Measurements from ENCODE around the gene MPHOSPH6. TPM values are rescaled to one million over a fixed set of nuclear protein-coding genes. Genes with fewer than 3 reads are reported as not detected.
"Not testable (repeated sequence)": the region's sequence is repeated elsewhere in the genome, so short reads cannot be mapped to it uniquely, and the experiment has no call there.

The MPHOSPH6 gene
- total RNA-seq, 2 donors from 2014 or later, result 8.5 to 9.4 TPM

DNA sequence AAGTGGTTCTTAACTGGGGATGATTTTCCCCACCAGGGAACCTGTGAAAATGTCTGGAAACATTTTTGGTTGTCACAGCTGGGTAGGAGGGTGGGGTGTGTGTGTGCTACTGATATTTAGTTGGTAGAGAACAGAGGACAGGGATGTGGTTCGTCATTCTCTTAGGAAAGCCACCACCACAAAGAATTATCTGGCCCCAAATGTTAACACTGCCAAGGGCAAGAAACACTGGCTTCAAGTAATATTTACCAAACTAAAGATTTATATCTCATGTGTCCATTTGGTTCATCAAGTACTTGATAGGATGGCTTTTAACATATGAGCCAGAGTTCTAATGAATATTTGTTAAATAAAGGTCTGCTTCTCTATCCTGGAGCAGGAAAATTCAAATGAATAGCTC, 19.5 kb downstream of the MPHOSPH6 start:
- H3K4me3 ChIP-seq, result no peak overlapping the region
- peaks cover 16% of the 10 kb centered on the region for H3K36me3 ChIP-seq
- H3K9me3 ChIP-seq, result no peaks in the 10 kb centered on the region
- no peak for DNase-seq (ENCODE audit: low spot score)
- no peaks in the 10 kb centered on the region for H3K27me3 ChIP-seq
- no peaks in the 10 kb centered on the region for H3K4me1 ChIP-seq
- TF ChIP-seq, protein P1, sequence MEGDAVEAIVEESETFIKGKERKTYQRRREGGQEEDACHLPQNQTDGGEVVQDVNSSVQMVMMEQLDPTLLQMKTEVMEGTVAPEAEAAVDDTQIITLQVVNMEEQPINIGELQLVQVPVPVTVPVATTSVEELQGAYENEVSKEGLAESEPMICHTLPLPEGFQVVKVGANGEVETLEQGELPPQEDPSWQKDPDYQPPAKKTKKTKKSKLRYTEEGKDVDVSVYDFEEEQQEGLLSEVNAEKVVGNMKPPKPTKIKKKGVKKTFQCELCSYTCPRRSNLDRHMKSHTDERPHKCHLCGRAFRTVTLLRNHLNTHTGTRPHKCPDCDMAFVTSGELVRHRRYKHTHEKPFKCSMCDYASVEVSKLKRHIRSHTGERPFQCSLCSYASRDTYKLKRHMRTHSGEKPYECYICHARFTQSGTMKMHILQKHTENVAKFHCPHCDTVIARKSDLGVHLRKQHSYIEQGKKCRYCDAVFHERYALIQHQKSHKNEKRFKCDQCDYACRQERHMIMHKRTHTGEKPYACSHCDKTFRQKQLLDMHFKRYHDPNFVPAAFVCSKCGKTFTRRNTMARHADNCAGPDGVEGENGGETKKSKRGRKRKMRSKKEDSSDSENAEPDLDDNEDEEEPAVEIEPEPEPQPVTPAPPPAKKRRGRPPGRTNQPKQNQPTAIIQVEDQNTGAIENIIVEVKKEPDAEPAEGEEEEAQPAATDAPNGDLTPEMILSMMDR (IDR thresholded peaks at IDR 0.05), result no peak
- H3K27ac ChIP-seq, result no peak overlapping the region

DNA sequence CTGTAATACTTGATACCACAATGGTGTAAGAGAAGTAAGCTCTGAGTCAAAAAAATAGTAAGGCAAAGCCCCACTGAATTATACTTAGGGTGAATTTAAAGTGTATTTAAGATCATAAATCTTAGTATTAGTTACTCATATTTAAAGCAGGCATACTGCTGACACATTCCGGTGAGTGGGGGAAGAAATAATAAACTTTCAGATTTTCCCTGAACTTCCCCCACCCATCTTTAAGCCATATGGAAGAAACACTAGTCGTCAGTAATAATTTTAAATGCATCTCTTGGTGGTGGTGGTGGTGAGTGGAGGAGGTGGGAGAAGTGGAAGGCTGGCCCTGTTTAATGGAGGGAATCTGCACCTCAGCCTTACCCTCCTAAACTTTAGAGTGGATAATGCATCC, 20.5 kb downstream of the MPHOSPH6 start:
- H3K27me3 ChIP-seq, result no peaks in the 10 kb centered on the region
- H3K27ac ChIP-seq, result no peak overlapping the region
- TF ChIP-seq, protein P1 (IDR thresholded peaks at IDR 0.05), result no peak
- DNase-seq (ENCODE audit: low spot score), result no peak
- H3K9me3 ChIP-seq, result no peaks in the 10 kb centered on the region
- no peaks in the 10 kb centered on the region for H3K4me1 ChIP-seq
- no peak overlapping the region for H3K4me3 ChIP-seq
- H3K36me3 ChIP-seq, result peaks cover 16% of the 10 kb centered on the region

DNA sequence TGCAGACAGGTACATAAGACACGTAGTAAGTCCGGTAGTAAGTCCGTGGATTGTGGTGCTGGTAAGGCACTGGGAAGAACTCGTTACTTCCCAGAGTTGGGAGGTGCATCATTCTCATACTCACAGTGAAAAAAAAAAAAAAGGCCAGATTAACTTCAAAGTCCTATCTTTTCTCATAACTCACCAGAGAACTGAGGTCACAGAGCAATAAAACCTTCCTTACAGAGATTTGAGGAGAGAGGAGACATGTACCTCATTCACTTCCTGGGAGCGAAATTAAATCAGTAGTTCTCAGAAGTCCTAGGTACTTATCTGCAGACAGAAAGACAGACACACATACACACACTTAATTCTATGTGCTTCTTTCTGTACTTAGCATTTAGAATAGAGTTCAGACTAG, 22.5 kb downstream of the MPHOSPH6 start:
- H3K4me1 ChIP-seq, result no peaks in the 10 kb centered on the region
- no peak overlapping the region for H3K27ac ChIP-seq
- no peaks in the 10 kb centered on the region for H3K27me3 ChIP-seq
- DNase-seq (ENCODE audit: low spot score), result no peak
- H3K36me3 ChIP-seq, result peaks cover 16% of the 10 kb centered on the region
- no peaks in the 10 kb centered on the region for H3K9me3 ChIP-seq
- TF ChIP-seq, protein P1 (IDR thresholded peaks at IDR 0.05), result no peak
- H3K4me3 ChIP-seq, result no peak overlapping the region

DNA sequence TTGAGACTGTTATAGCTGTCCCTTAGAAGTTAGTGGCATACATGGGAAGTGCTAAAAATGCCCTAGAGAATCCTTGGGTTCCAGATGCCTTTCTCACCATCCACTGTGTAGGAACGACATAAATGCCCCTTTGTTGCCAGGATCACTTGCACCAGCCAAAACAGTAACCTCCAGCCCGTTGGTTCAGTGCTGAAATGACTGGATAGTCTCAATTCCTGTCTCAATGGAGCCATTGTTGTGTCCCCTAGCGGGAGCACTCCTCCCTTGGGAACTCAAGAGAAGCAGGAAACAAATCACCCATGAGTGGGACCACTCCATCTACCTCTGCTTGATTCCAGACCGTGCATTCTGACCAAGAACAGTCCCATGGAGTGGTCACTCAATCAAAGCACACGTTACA, 23.1 kb downstream of the MPHOSPH6 start:
- H3K4me1 ChIP-seq, result no peaks in the 10 kb centered on the region
- no peak overlapping the region for H3K4me3 ChIP-seq
- H3K27ac ChIP-seq, result no peak overlapping the region
- H3K9me3 ChIP-seq, result no peaks in the 10 kb centered on the region
- TF ChIP-seq, protein P1 (IDR thresholded peaks at IDR 0.05), result no peak
- H3K36me3 ChIP-seq, result peaks cover 16% of the 10 kb centered on the region
- DNase-seq (ENCODE audit: low spot score), result no peak
- no peaks in the 10 kb centered on the region for H3K27me3 ChIP-seq

DNA sequence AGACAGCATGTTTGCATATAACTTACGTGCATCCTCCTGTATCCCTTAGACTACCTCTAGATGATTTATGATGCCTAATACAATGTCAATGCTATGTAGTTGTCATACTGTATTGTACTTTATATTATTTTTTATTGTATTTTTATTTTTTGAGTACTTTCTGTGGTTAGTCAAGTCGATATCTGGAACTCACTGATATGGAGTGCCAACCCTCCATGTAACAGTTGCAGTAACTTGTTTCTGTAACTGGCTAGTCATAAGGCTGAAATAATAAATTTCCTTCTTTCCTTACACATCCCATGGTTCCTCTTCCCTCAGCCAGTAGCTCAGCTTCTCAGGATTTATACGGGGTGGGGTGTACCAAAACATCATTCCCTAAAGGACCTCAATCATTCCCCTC, 23.5 kb downstream of the MPHOSPH6 start:
- TF ChIP-seq, protein P1 (IDR thresholded peaks at IDR 0.05), result no peak
- DNase-seq (ENCODE audit: low spot score), result no peak
- peaks cover 16% of the 10 kb centered on the region for H3K36me3 ChIP-seq
- H3K4me3 ChIP-seq, result no peak overlapping the region
- H3K27ac ChIP-seq, result no peak overlapping the region
- no peaks in the 10 kb centered on the region for H3K9me3 ChIP-seq
- no peaks in the 10 kb centered on the region for H3K27me3 ChIP-seq
- no peaks in the 10 kb centered on the region for H3K4me1 ChIP-seq

DNA sequence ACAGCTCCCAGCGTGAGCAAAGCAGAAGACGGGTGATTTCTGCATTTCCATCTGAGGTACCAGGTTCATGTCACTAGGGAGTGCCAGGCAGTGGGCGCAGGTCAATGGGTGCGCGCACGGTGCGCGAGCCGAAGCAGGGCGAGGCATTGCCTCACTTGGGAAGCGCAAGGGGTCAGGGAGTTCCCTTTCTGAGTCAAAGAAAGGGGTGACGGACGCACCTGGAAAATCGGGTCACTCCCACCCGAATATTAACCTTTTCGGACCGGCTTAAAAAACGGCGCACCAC, 30.8 kb downstream of the MPHOSPH6 start:
- not testable (repeated sequence) for H3K4me1 ChIP-seq; H3K27ac ChIP-seq; H3K9me3 ChIP-seq; H3K4me3 ChIP-seq; H3K27me3 ChIP-seq; DNase-seq (ENCODE audit: low spot score); H3K36me3 ChIP-seq

Data from right atrium auricular region (tissue), 2 donors.